CD4-positive, alpha-beta T cell treated with Interferon alpha-2 for 1 hour (primary cell): Measurements from ENCODE around the gene AREG.

Source experiments
- DNase-seq, 2 donors: peaks; one replicate each; pipeline ENCODE4 v3.0.0-alpha.2; 2020 to 2022

Gene AREG

GRCh38 chr4:74433541-74434172 is 11.3 kb upstream of the AREG start:
- DNase-seq = no peak

DNA sequence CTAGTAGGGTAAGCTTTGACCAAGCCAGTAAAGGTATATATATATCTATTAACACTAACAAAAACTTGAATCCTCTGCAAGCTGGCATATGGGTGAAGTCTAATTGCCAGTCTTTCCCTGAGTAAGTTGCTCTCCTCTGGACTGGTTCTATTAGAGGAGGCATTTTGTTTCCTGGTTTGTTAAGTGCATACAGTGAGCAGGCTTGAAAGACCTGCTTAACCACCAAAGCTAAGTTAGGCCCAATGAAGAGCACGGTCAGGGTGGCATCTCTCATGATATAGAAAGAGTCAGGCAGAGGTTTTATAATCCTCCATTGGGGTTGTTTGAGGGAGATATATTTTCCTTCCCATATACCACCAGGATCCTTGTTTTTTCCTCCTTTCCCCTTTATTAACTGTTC is 9.6 kb upstream of the AREG start:
- DNase-seq = no peak

DNA sequence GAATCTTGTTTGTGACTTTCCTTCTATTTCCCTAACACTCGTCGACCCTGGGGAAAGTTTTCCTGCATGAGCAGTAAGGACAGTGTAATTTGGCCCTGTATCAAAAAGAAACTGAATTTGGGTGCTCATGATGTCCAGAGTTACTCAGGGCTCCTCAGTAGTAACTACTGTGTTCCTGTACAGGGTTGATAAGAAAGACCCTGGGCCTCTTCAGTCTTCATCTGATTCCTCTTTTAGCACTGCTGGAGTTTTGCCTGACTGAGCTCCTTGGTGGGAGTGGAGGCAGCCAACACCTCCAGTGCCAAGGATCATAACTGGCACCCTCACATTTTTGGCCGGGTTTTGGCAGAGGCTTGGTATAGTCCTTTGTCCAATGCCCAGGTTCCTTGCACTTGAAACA is 7.1 kb upstream of the AREG start:
- no peak for DNase-seq

DNA sequence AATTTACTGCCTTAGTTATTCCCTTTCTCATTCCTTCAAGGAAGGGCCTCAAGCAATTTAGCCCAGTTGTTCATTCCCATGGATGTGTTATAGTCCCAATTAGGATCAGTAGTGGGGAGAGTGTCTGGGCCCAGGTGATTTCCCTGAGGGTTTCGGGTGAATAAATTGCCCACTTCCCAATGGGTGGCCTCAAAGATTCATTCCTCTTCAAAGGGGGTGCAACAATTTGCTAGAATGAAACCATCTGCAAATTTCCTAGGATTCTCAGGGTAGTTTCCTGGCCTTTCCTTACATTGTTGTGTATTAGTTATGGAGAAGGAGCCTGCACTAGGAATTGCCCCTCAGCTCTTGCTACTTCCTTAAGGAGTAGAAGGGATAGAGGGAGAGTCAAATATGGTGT is 6.3 kb upstream of the AREG start:
- no peak for DNase-seq

DNA sequence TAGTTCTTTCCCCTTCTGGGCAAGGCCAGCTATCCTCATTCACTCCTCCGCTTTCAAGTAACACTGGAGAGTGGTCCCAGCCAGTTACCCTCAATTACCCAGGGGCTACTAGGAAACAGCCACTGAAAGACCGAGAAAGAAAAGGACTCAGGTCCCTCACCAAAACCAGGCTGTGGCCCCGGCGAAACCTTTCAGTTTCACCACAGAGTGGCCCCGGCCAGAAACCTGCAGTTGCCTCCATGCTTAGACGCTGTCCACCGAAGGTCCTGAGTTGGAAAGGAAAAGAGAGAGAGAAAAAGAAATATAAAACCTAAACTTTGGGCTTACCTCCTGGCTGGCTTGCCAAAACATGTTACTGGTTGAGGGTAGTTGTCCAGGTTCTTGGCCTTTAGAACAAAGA is 5.0 kb upstream of the AREG start:
- DNase-seq = no peak

DNA sequence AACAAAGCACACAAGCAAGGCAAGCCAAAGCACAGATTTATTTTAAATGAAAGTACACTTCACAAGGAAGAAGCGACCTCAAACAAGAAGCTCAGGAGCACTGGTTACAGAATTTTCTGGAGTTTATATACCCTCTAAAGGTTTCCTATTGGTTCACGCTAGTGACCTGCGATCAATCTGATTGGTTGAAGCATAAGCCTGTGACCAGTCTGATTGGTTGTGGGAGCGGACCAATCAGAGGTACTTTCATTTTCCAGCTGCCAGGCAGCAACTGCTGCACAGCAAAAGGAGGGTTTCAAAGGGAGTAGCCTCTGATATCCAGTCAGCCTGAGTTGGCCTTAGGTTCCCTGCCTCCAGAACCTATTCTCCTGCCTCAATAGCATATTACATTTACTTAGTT is 4.6 kb upstream of the AREG start:
- DNase-seq = no peak

- DNase-seq = no peak
Observed at GRCh38 chr4:74441744-74442143, 3.2 kb upstream of the AREG start.

- DNase-seq = no peak
Observed at GRCh38 chr4:74446193-74446868, 1.4 kb downstream of the AREG start.

GRCh38 chr4:74446896-74447295 is 2.0 kb downstream of the AREG start:
- DNase-seq = no peak

GRCh38 chr4:74447636-74448233 is 2.8 kb downstream of the AREG start:
- no peak for DNase-seq

DNA sequence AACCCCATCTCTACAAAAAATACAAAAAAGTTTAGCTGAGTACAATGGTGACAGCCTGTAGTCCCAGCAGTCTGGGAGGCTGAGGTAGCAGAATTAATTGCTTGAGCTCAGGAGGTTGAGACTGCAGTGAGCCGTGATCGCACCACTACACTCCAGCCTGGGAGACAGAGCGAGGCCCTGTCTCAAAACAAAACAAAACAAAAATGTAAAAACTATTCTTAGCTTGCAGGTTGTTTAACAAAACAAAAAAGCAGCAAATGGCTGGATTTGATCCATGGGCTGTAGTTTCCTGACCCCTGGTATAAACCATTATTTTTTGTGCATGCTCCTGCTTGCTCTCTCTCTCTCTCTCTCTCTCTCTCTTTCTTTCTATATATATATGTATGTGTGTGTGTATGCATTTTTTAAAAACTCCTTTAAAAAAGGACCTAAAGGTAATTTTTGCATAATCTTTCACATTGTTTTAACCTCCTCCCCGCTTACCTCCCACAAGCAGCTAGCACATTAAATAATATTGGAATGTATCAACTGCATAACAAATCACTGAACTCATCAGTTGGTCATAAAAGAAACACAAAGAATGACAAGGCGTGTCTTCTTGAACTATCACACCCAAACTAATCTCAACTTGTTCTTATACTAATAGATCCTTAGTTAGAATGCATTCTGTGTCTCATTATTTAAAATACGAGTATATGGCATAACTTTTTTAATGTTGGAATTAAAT is 4.8 kb downstream of the AREG start:
- no peak for DNase-seq

DNA sequence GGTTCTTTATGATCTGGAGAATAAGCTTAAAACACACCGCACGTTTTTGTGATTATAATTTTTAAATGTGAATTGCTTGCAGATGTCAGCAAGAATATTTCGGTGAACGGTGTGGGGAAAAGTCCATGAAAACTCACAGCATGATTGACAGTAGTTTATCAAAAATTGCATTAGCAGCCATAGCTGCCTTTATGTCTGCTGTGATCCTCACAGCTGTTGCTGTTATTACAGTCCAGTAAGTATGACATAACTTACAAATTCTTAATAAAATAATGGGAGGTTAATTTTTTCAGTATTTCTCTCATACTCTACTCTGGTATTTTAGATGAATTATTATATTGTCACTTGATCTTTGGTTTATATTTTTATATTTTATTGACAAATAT is 5.4 kb downstream of the AREG start:
- DNase-seq = no peak

DNA sequence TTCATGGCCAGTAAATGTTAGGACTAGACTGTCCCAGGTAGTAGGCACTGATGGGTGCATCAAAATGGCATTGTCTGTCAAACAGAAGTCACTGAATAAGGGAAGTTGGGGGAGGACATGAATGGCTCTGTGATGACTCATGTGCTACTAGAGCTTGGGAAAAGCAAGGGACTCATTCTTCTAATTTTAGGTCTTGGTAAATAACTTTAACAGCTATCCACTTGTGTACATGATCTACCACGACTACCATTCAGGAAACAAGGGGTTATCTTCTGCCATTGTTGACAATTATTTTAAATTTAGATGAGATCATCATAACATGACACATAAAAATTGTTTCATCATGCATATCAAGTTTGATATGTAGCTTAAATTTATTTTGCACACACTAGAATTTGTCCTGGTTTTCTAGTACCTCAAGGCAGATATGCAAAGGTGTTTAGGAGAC is 6.3 kb downstream of the AREG start:
- no peak for DNase-seq

GRCh38 chr4:74453037-74453635 is 8.2 kb downstream of the AREG start:
- no peak for DNase-seq

DNA sequence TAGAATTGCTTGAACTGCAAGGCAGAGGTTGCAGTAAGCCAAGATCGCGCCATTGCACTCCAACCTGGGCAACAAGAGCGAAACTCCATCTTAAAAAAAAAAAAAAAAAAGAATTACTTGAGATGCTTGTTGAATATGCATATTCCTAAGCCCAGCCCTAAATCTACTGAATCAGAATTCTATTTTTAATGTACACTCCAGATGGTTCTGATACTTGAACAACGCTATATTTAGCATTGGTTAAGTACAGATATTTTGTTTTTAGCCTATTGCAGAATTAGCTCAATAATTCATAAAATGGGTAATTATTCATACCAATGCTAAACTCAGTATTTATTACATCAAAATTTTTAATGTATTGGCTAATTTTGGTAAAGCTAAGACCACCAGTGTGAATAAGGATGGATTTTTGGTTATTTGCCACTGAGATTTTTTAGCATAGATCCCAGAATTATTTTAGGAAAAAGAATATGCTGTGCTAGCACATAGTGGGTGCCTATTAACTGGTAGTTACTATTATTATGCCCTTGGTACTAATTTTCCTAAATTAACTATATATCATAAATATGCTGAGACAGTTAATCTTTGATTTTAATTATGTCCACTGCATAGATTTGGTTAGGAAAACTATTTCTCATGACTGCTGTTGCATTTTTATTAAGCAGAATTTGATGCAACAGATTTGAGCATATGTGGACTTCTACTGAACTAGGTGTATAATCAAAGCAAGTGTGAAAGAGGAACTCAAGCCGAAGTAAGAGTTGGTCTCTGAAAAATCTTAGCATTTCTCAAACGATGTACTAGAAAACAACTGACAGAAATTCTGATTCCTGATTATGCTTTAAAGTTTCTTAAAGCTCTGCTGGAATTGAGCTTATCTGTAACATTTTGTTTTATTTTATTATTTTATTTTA is 9.2 kb downstream of the AREG start:
- DNase-seq = no peak

DNA sequence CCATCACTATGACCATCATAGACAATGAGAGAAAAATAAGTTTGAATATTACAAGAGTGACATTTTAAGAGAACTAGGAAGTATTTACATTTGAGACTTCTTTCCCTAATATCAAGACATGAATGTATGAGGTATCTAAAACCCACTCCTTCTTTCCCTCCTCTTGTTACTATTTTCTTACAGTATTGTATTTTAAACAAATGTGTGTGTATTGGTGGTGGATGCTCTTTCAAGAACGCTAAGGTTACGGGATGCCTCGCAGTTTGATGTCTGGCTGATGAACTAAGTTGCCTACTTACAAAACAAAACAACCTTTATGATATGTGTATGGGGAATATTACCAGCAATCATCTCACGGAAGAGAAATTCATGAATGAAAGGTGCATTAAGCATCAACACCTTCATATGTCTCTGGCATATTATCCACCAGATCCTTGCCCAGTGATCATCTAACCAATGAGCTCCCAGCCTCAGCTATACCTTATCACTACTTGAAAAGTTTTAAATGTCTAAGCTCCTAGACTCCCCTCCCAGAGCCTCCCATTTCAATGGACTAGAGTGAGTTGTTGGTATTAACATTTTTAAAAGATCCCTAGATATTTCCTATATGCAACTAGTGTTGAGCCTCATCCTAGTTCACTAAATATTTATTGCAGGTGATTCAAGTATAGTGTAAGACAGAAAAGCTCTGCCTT is 10.6 kb downstream of the AREG start:
- DNase-seq = no peak

- no peak for DNase-seq
Observed at GRCh38 chr4:74456056-74456744, 11.3 kb downstream of the AREG start.

GRCh38 chr4:74456849-74457395 is 12.0 kb downstream of the AREG start:
- DNase-seq = no peak

- no peak for DNase-seq
Observed at GRCh38 chr4:74460833-74461232, 15.9 kb downstream of the AREG start.

- DNase-seq = no peak
Observed at GRCh38 chr4:74463123-74463522, 18.2 kb downstream of the AREG start.

GRCh38 chr4:74464291-74464690 is 19.4 kb downstream of the AREG start:
- no peak for DNase-seq
